ENCODE data around the gene CD274. TPM values are rescaled to one million over a fixed set of nuclear protein-coding genes. Genes with fewer than 3 reads are reported as not detected.

CD274 gene
- total RNA-seq, 1 experiment from 2014 or later: not detected

- Mint-ChIP-seq H3K9me3 (0 out of 5 replicates have a peak, but pooled peaks cover 0 to 2% of the 10 kb centered on the region in 2 experiments), H3K36me3 (ENCODE audit: insufficient read depth in 1 of 3, low read depth in 3 of 3) (no peaks in the 10 kb centered on the region), H3K4me3 (no peak overlapping the region), H3K27me3 (ENCODE audit: low read depth) (peaks cover 13% of the 10 kb centered on the region), H3K4me1 (peaks cover 5 to 6% of the 10 kb centered on the region in 2 experiments), H3K27ac (no peak overlapping the region)
- Histone ChIP-seq H3K4me2 (ENCODE audit: insufficient read depth, insufficient read length, low read length) (no peak overlapping the region), H4K8ac (replicated peaks; ENCODE audit: insufficient read length, low read depth, low read length) (no peak overlapping the region), H3K4ac (ENCODE audit: low read depth, low read length) (no peak overlapping the region), H3K56ac (ENCODE audit: insufficient read length, low read depth, low read length) (no peak overlapping the region), H2BK5ac (ENCODE audit: insufficient read length, low read length) (no peak overlapping the region), H4K91ac (ENCODE audit: insufficient read length, low read depth, low read length) (no peak overlapping the region), H3K27me3 (ENCODE audit: insufficient read depth, low read length) (no peaks in the 10 kb centered on the region), H2BK12ac (ENCODE audit: insufficient read length, low read depth, low read length) (no peak overlapping the region), H3K14ac (ENCODE audit: insufficient read depth, low read length) (no peak overlapping the region), H2AFZ (ENCODE audit: low read length) (no peak overlapping the region), H2BK15ac (ENCODE audit: low read depth, low read length) (no peak overlapping the region), H4K5ac (ENCODE audit: insufficient read length, low read depth, low read length) (no peak overlapping the region), H3T11ph (ENCODE audit: low read length) (no peak overlapping the region), H2BK20ac (ENCODE audit: low read depth, low read length, poor library complexity, severe bottlenecking) (no peak overlapping the region), H3K23ac (ENCODE audit: insufficient read length, low read depth, low read length) (no peak overlapping the region), H3K9ac (ENCODE audit: extremely low read depth, insufficient read length, low read length) (no peak overlapping the region), H2BK120ac (ENCODE audit: low read depth, low read length, poor library complexity, severe bottlenecking) (no peak overlapping the region), H3K9me3 (ENCODE audit: control insufficient read depth, low read depth, low read length) (no peaks in the 10 kb centered on the region), H3K23me2 (ENCODE audit: insufficient read length, low read depth, low read length, poor library complexity, severe bottlenecking) (no peaks in the 10 kb centered on the region), H3K18ac (ENCODE audit: insufficient read length, low read depth, low read length) (no peak overlapping the region), H4K20me1 (ENCODE audit: control insufficient read depth, insufficient read depth, insufficient read length) (no peaks in the 10 kb centered on the region), H3K27ac (ENCODE audit: insufficient read length, low read depth, low read length) (no peak overlapping the region), H2AK5ac (ENCODE audit: insufficient read length, low read length) (no peak overlapping the region), H3K79me2 (ENCODE audit: insufficient read depth, low read length) (no peaks in the 10 kb centered on the region), H3K79me1 (ENCODE audit: insufficient read depth, low read depth, low read length, poor library complexity, severe bottlenecking) (no peaks in the 10 kb centered on the region), H3K4me1 (ENCODE audit: insufficient read depth, low read length) (no peaks in the 10 kb centered on the region)
- no peak for TF ChIP-seq CTCF (conservative IDR thresholded peaks at IDR 0.05)
- no peak for DNase-seq
- no CpG with 5 or more reads among the region's 1 CpG for WGBS (ENCODE audit: extremely low coverage, insufficient read length, low lambda C conversion rate)
Observed at GRCh38 chr9:5470122-5470521, 19.8 kb downstream of the CD274 start.

Data from H9 (cell line).